Right kidney (tissue), 1 donor: ENCODE data around the gene DUSP22.

Source experiments
- DNase-seq: peaks from one replicate; pipeline ENCODE4 v3.0.0-alpha.2; 2016

The DUSP22 gene

GRCh38 chr6:296151-297122 lies 4.2 kb downstream of the DUSP22 start:
- no peak for DNase-seq

GRCh38 chr6:297571-298232 lies 5.4 kb downstream of the DUSP22 start:
- DNase-seq: no peak

GRCh38 chr6:298233-299103 lies 6.2 kb downstream of the DUSP22 start:
- no peak for DNase-seq

GRCh38 chr6:299104-299980 lies 7.1 kb downstream of the DUSP22 start:
- DNase-seq: no peak

GRCh38 chr6:300026-300425 lies 7.7 kb downstream of the DUSP22 start:
- no peak for DNase-seq

GRCh38 chr6:300494-301198 lies 8.4 kb downstream of the DUSP22 start:
- no peak for DNase-seq

- DNase-seq: no peak
These were observed 9.2 kb downstream of the DUSP22 start for GRCh38 chr6:301526-301925.

- DNase-seq: no peak
These were observed 9.8 kb downstream of the DUSP22 start for GRCh38 chr6:301929-302705.

- no peak for DNase-seq
These were observed 10.5 kb downstream of the DUSP22 start for GRCh38 chr6:302760-303159.

GRCh38 chr6:303263-303662 lies 11.0 kb downstream of the DUSP22 start:
- no peak for DNase-seq

- DNase-seq: no peak
These were observed 11.8 kb downstream of the DUSP22 start for GRCh38 chr6:303948-304558.

GRCh38 chr6:304833-305370 lies 12.6 kb downstream of the DUSP22 start:
- no peak for DNase-seq

GRCh38 chr6:305371-306206 lies 13.3 kb downstream of the DUSP22 start:
- DNase-seq: no peak

- DNase-seq: no peak
These were observed 14.4 kb downstream of the DUSP22 start for GRCh38 chr6:306641-307061.

GRCh38 chr6:307065-307814 lies 15.0 kb downstream of the DUSP22 start:
- no peak for DNase-seq

GRCh38 chr6:307874-308273 lies 15.6 kb downstream of the DUSP22 start:
- DNase-seq: no peak

GRCh38 chr6:308307-308706 lies 16.0 kb downstream of the DUSP22 start:
- DNase-seq: no peak

GRCh38 chr6:308768-309167 lies 16.5 kb downstream of the DUSP22 start:
- DNase-seq: no peak
